ENCODE results near the gene EFNA3.

The EFNA3 gene

DNA sequence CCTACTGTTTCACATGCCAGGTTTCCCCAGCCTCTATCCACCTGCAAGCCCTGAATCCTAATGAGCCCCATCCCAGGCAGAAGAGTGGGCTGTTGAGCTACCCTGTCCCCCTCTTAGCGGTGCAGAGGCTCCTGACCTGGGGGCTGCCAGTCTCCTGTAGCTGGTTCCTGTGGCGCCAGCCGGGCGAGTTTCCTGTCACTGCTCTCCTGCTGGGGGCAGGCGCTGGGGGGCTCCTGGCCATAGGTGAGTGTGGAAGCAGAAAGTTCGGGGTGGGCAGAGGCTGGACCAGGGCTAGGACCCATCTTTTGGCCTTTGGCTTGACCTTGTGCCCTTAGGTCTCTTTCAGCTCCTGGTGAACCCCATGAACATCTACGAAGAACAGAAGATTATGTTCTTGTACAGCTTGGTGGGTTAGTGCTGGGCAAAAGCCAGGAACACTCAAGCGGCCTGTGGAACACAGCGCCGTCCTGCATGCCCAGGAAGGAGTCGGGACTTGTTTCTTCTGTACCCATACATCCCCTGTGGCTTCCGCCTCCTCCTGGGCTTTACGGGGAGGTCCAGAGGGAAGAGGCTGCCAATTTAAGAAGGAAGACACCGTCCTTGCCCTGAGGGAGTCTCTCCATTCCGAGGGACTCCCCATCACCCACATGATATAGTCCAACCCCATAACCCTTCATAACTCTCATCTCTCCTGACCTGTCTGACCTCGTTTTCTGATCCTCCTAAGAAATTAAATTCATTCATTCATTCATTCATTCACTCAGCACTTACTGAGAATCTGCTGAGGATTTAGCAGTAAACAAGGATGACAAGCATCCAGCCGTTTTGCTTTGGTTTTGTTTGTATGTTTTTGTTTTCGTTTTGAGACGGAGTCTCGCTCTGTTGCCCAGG, 44.1 kb upstream of the EFNA3 start (continued):
- TF ChIP-seq ZNF19 (tag by site-specific recombination; IDR thresholded peaks at IDR 0.05; ENCODE audit: low read depth) (no peak), ZNF175 (tag by site-specific recombination; IDR thresholded peaks at IDR 0.05) (no peak)

DNA sequence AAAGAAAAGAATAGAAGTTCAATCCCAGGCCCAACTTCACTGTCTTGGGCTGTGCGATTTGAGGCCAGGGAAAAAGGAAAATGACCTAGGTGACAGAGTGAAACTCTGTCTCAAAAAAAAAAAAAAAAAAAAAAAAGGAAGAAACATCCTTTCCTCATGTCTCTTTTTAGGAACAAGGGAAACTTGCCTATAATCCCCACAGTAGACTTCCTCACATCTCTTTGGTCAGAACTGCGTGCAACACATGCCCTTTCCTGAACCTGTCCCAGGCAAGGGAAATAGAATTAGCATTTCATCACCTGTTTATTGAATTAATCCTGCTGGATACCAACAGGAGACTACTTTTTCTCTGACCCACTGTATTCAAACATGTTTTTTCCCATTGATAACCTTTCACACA, 42.7 kb upstream of the EFNA3 start:
- Histone ChIP-seq H3K4me1 (ENCODE audit: control insufficient read depth, insufficient read depth, low read length) (no peaks in the 10 kb centered on the region), H3K4me3 (ENCODE audit: low read depth, low read length) (no peak overlapping the region), H3K36me3 (ENCODE audit: control insufficient read depth in 2 of 2, insufficient read depth in 1 of 2, low read length in 2 of 2) (no peaks in the 10 kb centered on the region), H3K9me3 (ENCODE audit: control insufficient read depth, insufficient read depth, low read depth, low read length) (no peaks in the 10 kb centered on the region), H3K27ac (ENCODE audit: extremely low read depth, low read depth, low read length) (no peak overlapping the region)
- TF ChIP-seq ZNF549 (tag by site-specific recombination; IDR thresholded peaks at IDR 0.05), result no peak
- TF ChIP-seq PRDM1 (tag by site-specific recombination; IDR thresholded peaks at IDR 0.05), result 0 out of 2 replicates have a peak, but pooled peaks have one; percentile 14
- ChIA-PET POLR2A (no interaction called here), CTCF (no interaction called here)

DNA sequence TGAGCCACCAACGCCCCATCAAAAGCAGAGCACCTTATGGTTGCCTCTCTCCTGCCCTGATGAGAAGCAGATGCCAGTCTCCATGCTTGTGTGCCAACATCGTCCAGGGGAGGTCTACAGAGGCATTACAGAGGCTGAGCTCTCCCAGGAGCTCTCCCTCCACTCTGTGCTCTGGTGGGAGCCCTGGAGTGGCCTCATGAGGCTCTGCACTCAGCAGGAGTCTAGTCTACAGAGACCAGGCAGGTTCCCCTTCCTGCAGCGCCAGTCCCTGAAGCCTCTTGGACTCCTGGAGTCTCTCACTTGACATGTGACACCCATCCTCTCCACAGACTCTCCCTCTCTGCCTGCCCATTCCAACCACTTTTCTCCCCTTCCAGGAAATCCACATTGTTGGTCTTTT, 41.6 kb upstream of the EFNA3 start:
- H3K4me3 ChIP-seq (ENCODE audit: low read depth, low read length), result no peak overlapping the region
- CTCF ChIA-PET, result interaction anchor here (0.8 to 2.4 kb wide), 6 partner anchors 12 to 48 kb away, joined by 3 to 11 read pairs (median 4); partner anchors contain the start of gene ADAM15
- H3K27ac ChIP-seq (ENCODE audit: extremely low read depth, low read depth, low read length), result no peak overlapping the region
- TF ChIP-seq ZNF792 (tag by site-specific recombination; IDR thresholded peaks at IDR 0.05) (no peak), ZSCAN23 (tag by site-specific recombination; IDR thresholded peaks at IDR 0.05) (no peak), ZBTB8A (tag by site-specific recombination; IDR thresholded peaks at IDR 0.05) (no peak), ZIC2 (tag by site-specific recombination; IDR thresholded peaks at IDR 0.05) (peak; percentile 73), ZNF768 (tag by site-specific recombination; IDR thresholded peaks at IDR 0.05) (no peak), ZBTB20 (tag by site-specific recombination; IDR thresholded peaks at IDR 0.05) (no peak), KLF8 (tag by site-specific recombination; IDR thresholded peaks at IDR 0.05) (no peak), MYNN (tag by site-specific recombination; IDR thresholded peaks at IDR 0.05; ENCODE audit: borderline replicate concordance) (no peak), GLIS1 (tag by site-specific recombination; IDR thresholded peaks at IDR 0.05) (peak; percentile 93), ZNF585B (tag by site-specific recombination; IDR thresholded peaks at IDR 0.05) (no peak), ZNF791 (tag by site-specific recombination; IDR thresholded peaks at IDR 0.05) (no peak), GLIS2 (tag by site-specific recombination; IDR thresholded peaks at IDR 0.05) (0 out of 2 replicates have a peak, but pooled peaks have one; percentile 17), SP2 (tag by site-specific recombination; IDR thresholded peaks at IDR 0.05) (no peak)
- TF ChIP-seq, protein P1, sequence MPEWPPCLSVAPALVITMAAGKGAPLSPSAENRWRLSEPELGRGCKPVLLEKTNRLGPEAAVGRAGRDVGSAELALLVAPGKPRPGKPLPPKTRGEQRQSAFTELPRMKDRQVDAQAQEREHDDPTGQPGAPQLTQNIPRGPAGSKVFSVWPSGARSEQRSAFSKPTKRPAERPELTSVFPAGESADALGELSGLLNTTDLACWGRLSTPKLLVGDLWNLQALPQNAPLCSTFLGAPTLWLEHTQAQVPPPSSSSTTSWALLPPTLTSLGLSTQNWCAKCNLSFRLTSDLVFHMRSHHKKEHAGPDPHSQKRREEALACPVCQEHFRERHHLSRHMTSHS (tag by site-specific recombination; IDR thresholded peaks at IDR 0.05), result no peak
- TF ChIP-seq, protein P2, sequence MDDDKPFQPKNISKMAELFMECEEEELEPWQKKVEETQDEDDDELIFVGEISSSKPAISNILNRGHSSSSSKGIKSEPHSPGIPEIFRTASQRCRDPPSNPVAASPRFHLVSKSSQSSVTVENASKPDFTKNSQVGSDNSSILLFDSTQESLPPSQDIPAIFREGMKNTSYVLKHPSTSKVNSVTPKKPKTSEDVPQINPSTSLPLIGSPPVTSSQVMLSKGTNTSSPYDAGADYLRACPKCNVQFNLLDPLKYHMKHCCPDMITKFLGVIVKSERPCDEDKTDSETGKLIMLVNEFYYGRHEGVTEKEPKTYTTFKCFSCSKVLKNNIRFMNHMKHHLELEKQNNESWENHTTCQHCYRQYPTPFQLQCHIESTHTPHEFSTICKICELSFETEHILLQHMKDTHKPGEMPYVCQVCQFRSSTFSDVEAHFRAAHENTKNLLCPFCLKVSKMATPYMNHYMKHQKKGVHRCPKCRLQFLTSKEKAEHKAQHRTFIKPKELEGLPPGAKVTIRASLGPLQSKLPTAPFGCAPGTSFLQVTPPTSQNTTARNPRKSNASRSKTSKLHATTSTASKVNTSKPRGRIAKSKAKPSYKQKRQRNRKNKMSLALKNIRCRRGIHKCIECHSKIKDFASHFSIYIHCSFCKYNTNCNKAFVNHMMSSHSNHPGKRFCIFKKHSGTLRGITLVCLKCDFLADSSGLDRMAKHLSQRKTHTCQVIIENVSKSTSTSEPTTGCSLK (tag by site-specific recombination; IDR thresholded peaks at IDR 0.05), result no peak
- TF ChIP-seq, protein P3, sequence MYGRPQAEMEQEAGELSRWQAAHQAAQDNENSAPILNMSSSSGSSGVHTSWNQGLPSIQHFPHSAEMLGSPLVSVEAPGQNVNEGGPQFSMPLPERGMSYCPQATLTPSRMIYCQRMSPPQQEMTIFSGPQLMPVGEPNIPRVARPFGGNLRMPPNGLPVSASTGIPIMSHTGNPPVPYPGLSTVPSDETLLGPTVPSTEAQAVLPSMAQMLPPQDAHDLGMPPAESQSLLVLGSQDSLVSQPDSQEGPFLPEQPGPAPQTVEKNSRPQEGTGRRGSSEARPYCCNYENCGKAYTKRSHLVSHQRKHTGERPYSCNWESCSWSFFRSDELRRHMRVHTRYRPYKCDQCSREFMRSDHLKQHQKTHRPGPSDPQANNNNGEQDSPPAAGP (tag by site-specific recombination; IDR thresholded peaks at IDR 0.05), result no peak
- POLR2A ChIA-PET, result interaction anchor here (0.7 to 0.8 kb wide), 2 partner anchors 412 to 478 kb away, joined by 4 to 7 read pairs; no protein-coding TSS in a partner anchor
- no peaks in the 10 kb centered on the region for H3K4me1 ChIP-seq (ENCODE audit: control insufficient read depth, insufficient read depth, low read length)
- H3K36me3 ChIP-seq (ENCODE audit: control insufficient read depth in 2 of 2, insufficient read depth in 1 of 2, low read length in 2 of 2), result no peaks in the 10 kb centered on the region
- H3K9me3 ChIP-seq (ENCODE audit: control insufficient read depth, insufficient read depth, low read depth, low read length), result no peaks in the 10 kb centered on the region

Measured in HEK293 (cell line).